H1 (cell line): Measurements from ENCODE around the gene FANCD2OS. TPM values are rescaled to one million over a fixed set of nuclear protein-coding genes. Genes with fewer than 3 reads are reported as not detected.

Experiments
- ASH2L ChIP-seq: fragments of 200-600, 300-600 bp; sonication (generic); IDR thresholded peaks from one replicate; pipeline ENCODE4 v1.7.1; 2017; ENCODE audit warnings: low read length
- polyA plus RNA-seq, 7 experiments: library from polyadenylated mRNA; depleted of rRNA in 3 of 7; stranded (reverse) in 5 of 7; unstranded in 2 of 7; fragments of >200 nt in 5 of 7; fragments of 200-250 nt in 2 of 7; gene quantifications; 1 replicate in 5 of 7; 2 replicates in 1 of 7; 4 replicates in 1 of 7; pipeline versions ENCODE4 v1.2.1 to v1.2.3, GENCODE V29; 2011 to 2013; ENCODE audit warnings: missing spikeins in 2 of 7, mixed read lengths in 2 of 7
- total RNA-seq: library from RNA; stranded (reverse); fragmentation: NEBNext Ultra II Directional; extraction: Animal tissue kit (Norgen Biotek cat#: 25700); gene quantifications from 2 replicates; pipeline ENCODE4 v1.2.1, GENCODE V29; 2021
- TF ChIP-seq, protein P1 (sequence below): IDR thresholded peaks from 2 replicates; pipeline ENCODE4 v1.6.1; 2012; ENCODE audit warnings: inconsistent platforms

The FANCD2OS gene
- total and polyA plus RNA-seq, 2 of the 8 experiments (the other 6 are each of a cell fraction or from before 2014, with no cell fraction given), result not detected

DNA sequence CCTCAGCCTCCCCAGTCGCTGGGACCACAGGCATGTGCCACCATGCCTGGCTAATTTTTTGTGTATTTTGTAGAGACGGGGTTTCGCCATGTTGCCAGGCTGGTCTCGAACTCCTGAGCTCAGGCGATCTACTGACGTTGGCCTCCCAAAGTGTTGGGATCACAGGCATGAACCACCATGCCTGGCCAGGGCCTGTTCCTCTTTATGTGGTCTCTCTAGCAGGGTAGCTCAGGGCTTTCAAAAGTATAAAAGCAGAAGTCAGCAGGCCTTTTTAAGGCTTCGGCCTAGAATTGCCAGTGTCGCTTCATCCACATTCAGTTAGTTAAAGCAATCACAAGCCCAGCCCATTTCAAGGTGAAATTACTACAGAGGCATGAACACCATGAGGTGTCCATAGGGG lies 41.2 kb upstream of the FANCD2OS start (continued):
- TF ChIP-seq, protein P1, sequence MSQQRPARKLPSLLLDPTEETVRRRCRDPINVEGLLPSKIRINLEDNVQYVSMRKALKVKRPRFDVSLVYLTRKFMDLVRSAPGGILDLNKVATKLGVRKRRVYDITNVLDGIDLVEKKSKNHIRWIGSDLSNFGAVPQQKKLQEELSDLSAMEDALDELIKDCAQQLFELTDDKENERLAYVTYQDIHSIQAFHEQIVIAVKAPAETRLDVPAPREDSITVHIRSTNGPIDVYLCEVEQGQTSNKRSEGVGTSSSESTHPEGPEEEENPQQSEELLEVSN, result no peak
- no peak for TF ChIP-seq ASH2L
- TF ChIP-seq, all 59 proteins: peak for 0
